Thoracic aorta (tissue), 2 donors: ENCODE measurements around the gene HNRNPF. TPM values are rescaled to one million over a fixed set of nuclear protein-coding genes. Genes with fewer than 3 reads are reported as not detected.
"Not testable (repeated sequence)": the region's sequence is repeated elsewhere in the genome, so short reads cannot be mapped to it uniquely, and the experiment has no call there.

Experiments
- ATAC-seq: fragments of 150-250 bp; one replicate; pipeline ENCODE4 v1.8.0; 2017; ENCODE audit warnings: low read depth; ENCODE audit not compliant: insufficient number of reproducible peaks, low FRiP score
- DNase-seq: peaks from one replicate; pipeline ENCODE4 v3.0.0-alpha.2; 2020; ENCODE audit warnings: low spot score
- H3K27ac ChIP-seq, 2 donors: fragments of 200-600 bp; sonication (generic); 1 replicate in 1 of 2; 2 replicates in 1 of 2; pipeline ENCODE4 v1.5.1; 2016; ENCODE audit warnings: mild to moderate bottlenecking in 2 of 2, moderate library complexity in 2 of 2
- H3K27me3 ChIP-seq: fragments of 200-600 bp; sonication (generic); replicated peaks from 2 replicates; pipeline ENCODE4 v1.6.0; 2016; ENCODE audit warnings: mild to moderate bottlenecking; ENCODE audit not compliant: insufficient read depth
- H3K36me3 ChIP-seq: fragments of 200-600 bp; sonication (generic); one replicate; pipeline ENCODE4 v1.5.1; 2016
- H3K4me1 ChIP-seq, 2 donors: fragments of 200-600 bp; sonication (generic); 1 replicate in 1 of 2; 2 replicates in 1 of 2; pipeline versions ENCODE4 v1.5.1 to v1.6.0; 2016; ENCODE audit warnings: low read depth in 2 of 2, mild to moderate bottlenecking in 1 of 2; ENCODE audit not compliant: control insufficient read depth in 1 of 2
- H3K4me3 ChIP-seq: fragments of 200-600 bp; sonication (generic); 2 replicates; pipeline ENCODE4 v1.5.1; 2016; ENCODE audit warnings: mild to moderate bottlenecking
- H3K9me3 ChIP-seq: fragments of 200-600 bp; sonication (generic); 2 replicates; pipeline ENCODE4 v1.5.1; 2016
- CTCF ChIP-seq: fragments of 200-600 bp; sonication (generic); IDR thresholded peaks from one replicate; pipeline ENCODE4 v1.5.1; 2019; ENCODE audit warnings: antibody characterized with exemption
- total RNA-seq, 2 donors: library from RNA; depleted of rRNA; stranded (reverse); fragments of >200 nt; gene quantifications; one replicate each; pipeline versions ENCODE4 v1.1.0 to v1.2.3, GENCODE V29; 2016

HNRNPF gene
- total RNA-seq, 2 donors from 2014 or later, result 86.6 to 137 TPM

GRCh38 chr10:43448742-43449141 is 39.8 kb upstream of the HNRNPF start:
- DNase-seq, result no peak
- no peak for TF ChIP-seq CTCF
- H3K9me3 ChIP-seq, result no peaks in the 10 kb centered on the region
- no peak overlapping the region for H3K27ac ChIP-seq
- ATAC-seq, result no peak
- H3K4me1 ChIP-seq, result no peaks in the 10 kb centered on the region
- H3K36me3 ChIP-seq, result no peaks in the 10 kb centered on the region
- no peak overlapping the region for H3K4me3 ChIP-seq
- no peaks in the 10 kb centered on the region for H3K27me3 ChIP-seq

GRCh38 chr10:43446219-43447017 is 37.4 kb upstream of the HNRNPF start:
- H3K9me3 ChIP-seq, H3K4me1 ChIP-seq, H3K36me3 ChIP-seq, DNase-seq, H3K27me3 ChIP-seq, ATAC-seq, H3K27ac ChIP-seq, H3K4me3 ChIP-seq: not testable (repeated sequence)

GRCh38 chr10:43444897-43445466 is 36.0 kb upstream of the HNRNPF start:
- DNase-seq, result no peak
- no peak overlapping the region for H3K27ac ChIP-seq
- no peak for TF ChIP-seq CTCF

GRCh38 chr10:43444323-43444722 is 35.3 kb upstream of the HNRNPF start:
- no peaks in the 10 kb centered on the region for H3K9me3 ChIP-seq
- no peaks in the 10 kb centered on the region for H3K4me1 ChIP-seq
- no peaks in the 10 kb centered on the region for H3K36me3 ChIP-seq
- no peak overlapping the region for H3K27ac ChIP-seq
- ATAC-seq (no peak), DNase-seq (no peak)
- H3K4me3 ChIP-seq, result no peak overlapping the region
- H3K27me3 ChIP-seq, result no peaks in the 10 kb centered on the region
- TF ChIP-seq CTCF, result no peak

More at GRCh38 chr10:43444897-43445466, 36.0 kb upstream of the HNRNPF start:
- ATAC-seq, result no peak
- Histone ChIP-seq H3K9me3 (no peaks in the 10 kb centered on the region), H3K4me3 (no peak overlapping the region), H3K27me3 (no peaks in the 10 kb centered on the region), H3K36me3 (no peaks in the 10 kb centered on the region), H3K4me1 (no peaks in the 10 kb centered on the region)

- H3K4me3 ChIP-seq, result no peak overlapping the region
- DNase-seq, result no peak
- no peak overlapping the region for H3K27ac ChIP-seq
- ATAC-seq, result no peak
- H3K4me1 ChIP-seq, result peaks cover 2 to 5% of the 10 kb centered on the region in 2 donors
- H3K36me3 ChIP-seq, result no peaks in the 10 kb centered on the region
- TF ChIP-seq CTCF, result no peak
- no peaks in the 10 kb centered on the region for H3K27me3 ChIP-seq
- no peaks in the 10 kb centered on the region for H3K9me3 ChIP-seq
These were observed 31.6 kb upstream of the HNRNPF start for GRCh38 chr10:43440463-43441134.
